Measurements from ENCODE around the gene ASAP3.

DNA sequence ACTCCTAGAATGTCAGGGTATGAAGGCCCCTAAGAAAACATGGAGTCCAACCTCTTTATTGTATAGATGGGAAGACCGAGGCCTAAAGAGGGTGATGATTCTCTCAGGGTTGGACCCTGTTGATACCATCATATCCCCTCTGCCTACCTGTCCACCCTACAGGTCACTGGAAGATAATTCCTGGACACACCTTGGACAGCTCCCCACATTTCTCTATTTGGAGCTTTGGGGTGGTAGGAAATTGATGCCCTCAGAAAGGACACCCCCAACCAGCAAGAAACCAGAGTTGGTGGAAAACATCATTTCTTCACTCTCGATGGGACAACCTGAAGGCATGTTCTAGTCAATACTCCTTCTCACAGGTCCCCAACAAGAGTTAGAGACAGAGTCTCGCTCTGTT lies 56.4 kb downstream of the ASAP3 start:
- TF ChIP-seq, protein P1, sequence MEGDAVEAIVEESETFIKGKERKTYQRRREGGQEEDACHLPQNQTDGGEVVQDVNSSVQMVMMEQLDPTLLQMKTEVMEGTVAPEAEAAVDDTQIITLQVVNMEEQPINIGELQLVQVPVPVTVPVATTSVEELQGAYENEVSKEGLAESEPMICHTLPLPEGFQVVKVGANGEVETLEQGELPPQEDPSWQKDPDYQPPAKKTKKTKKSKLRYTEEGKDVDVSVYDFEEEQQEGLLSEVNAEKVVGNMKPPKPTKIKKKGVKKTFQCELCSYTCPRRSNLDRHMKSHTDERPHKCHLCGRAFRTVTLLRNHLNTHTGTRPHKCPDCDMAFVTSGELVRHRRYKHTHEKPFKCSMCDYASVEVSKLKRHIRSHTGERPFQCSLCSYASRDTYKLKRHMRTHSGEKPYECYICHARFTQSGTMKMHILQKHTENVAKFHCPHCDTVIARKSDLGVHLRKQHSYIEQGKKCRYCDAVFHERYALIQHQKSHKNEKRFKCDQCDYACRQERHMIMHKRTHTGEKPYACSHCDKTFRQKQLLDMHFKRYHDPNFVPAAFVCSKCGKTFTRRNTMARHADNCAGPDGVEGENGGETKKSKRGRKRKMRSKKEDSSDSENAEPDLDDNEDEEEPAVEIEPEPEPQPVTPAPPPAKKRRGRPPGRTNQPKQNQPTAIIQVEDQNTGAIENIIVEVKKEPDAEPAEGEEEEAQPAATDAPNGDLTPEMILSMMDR (conservative IDR thresholded peaks at IDR 0.05): no peak
- TF ChIP-seq ZFX (IDR thresholded peaks at IDR 0.05): no peak
